GM18519 (cell line): ENCODE measurements around the gene HES4.
A peak's percentile ranks its signal among the peaks of the same experiment; 100 is the strongest.
"Not testable (repeated sequence)": the region's sequence is repeated elsewhere in the genome, so short reads cannot be mapped to it uniquely, and the experiment has no call there.

ENCODE experiments used
- ATAC-seq: cut with Tn5 transposase; IDR thresholded peaks from one replicate; pipeline ENCODE4 v1.9.1; 2021; ENCODE audit warnings: mild to moderate bottlenecking, moderate library complexity; ENCODE audit not compliant: unreplicated experiment, low FRiP score

The HES4 gene

GRCh38 chr1:1019122-1019999 is 19.5 kb upstream of the HES4 start:
- peak; percentile 50 for ATAC-seq

- ATAC-seq = not testable (repeated sequence)
Measured at GRCh38 chr1:1018321-1018685, 18.4 kb upstream of the HES4 start.

GRCh38 chr1:1017397-1018320 is 17.8 kb upstream of the HES4 start:
- ATAC-seq = not testable (repeated sequence)

- no peak for ATAC-seq
Measured at GRCh38 chr1:1014799-1015681, 15.1 kb upstream of the HES4 start.

- ATAC-seq = no peak
Measured at GRCh38 chr1:1013922-1014648, 14.2 kb upstream of the HES4 start.

GRCh38 chr1:1013105-1013921 is 13.4 kb upstream of the HES4 start, which contains the start of gene ISG15:
TSS of gene ISG15 (plus strand) at chr1:1013497. CDS start at chr1:1013574, 77 bp downstream.
- ATAC-seq = peak; percentile 65

- ATAC-seq = not testable (repeated sequence)
Measured at GRCh38 chr1:1012736-1013104, 12.8 kb upstream of the HES4 start.

- no peak for ATAC-seq
Measured at GRCh38 chr1:1011396-1011949, 11.6 kb upstream of the HES4 start.

- ATAC-seq = not testable (repeated sequence)
Measured at GRCh38 chr1:1010131-1010530, 10.2 kb upstream of the HES4 start.

GRCh38 chr1:1006305-1007159 is 6.6 kb upstream of the HES4 start:
- ATAC-seq = no peak

- ATAC-seq = no peak
Measured at GRCh38 chr1:1005774-1006304, 5.9 kb upstream of the HES4 start.

- no peak for ATAC-seq
Measured at GRCh38 chr1:1004780-1005697, 5.1 kb upstream of the HES4 start.

GRCh38 chr1:1004420-1004779 is 4.5 kb upstream of the HES4 start:
- no peak for ATAC-seq

GRCh38 chr1:1003618-1004419 is 3.9 kb upstream of the HES4 start:
- ATAC-seq = no peak

GRCh38 chr1:1001057-1001783 is 1.3 kb upstream of the HES4 start:
- no peak for ATAC-seq
